Right lobe of liver (tissue), 6 donors: ENCODE results near the gene TEP1. TPM values are rescaled to one million over a fixed set of nuclear protein-coding genes. Genes with fewer than 3 reads are reported as not detected.

ENCODE experiments used
- ATAC-seq, 4 donors: fragments of 200-7000 bp; cut with Tn5 transposase; one replicate each; pipeline ENCODE4 v1.9.1; 2020; ENCODE audit warnings: mild to moderate bottlenecking in 4 of 4, moderate library complexity in 4 of 4
- DNase-seq, 3 donors: peaks; one replicate each; pipeline ENCODE4 v3.0.0-alpha.2; 2020
- H3K27ac ChIP-seq, 3 donors: fragments of 200-600 bp; one replicate each; pipeline ENCODE4 v1.8.0; 2022
- H3K27me3 ChIP-seq, 2 donors: fragments of 200-600 bp; one replicate each; pipeline ENCODE4 v1.8.0; 2022
- H3K36me3 ChIP-seq, 4 donors: fragments of 200-600 bp; sonication (generic) in 1 of 4; one replicate each; pipeline versions ENCODE4 v1.5.1 to v1.8.0; 2017 to 2022; ENCODE audit warnings: control low read depth in 1 of 4
- H3K4me1 ChIP-seq, 4 donors: fragments of 200-600 bp; sonication (generic) in 1 of 4; one replicate each; pipeline versions ENCODE4 v1.5.1 to v1.8.0; 2017 to 2022; ENCODE audit warnings: control low read depth in 1 of 4
- H3K4me3 ChIP-seq, 3 donors: fragments of 200-600 bp; one replicate each; pipeline ENCODE4 v1.8.0; 2022
- H3K9me3 ChIP-seq, 4 donors: fragments of 200-600 bp; sonication (generic) in 1 of 4; one replicate each; pipeline versions ENCODE4 v1.5.1 to v1.8.0; 2017 to 2022; ENCODE audit warnings: control low read depth in 1 of 4
- CTCF ChIP-seq, 4 donors: fragments of 200-600 bp in 3 of 4; fragments of 450-650 bp in 1 of 4; IDR thresholded peaks; one replicate each; pipeline versions ENCODE4 v1.5.1 to v1.8.0; 2016 to 2022; ENCODE audit warnings: antibody characterized with exemption in 4 of 4, mild to moderate bottlenecking in 2 of 4
- POLR2A ChIP-seq: fragments of 450-650 bp; IDR thresholded peaks from one replicate; pipeline ENCODE4 v1.6.1; 2017; ENCODE audit warnings: antibody characterized with exemption, mild to moderate bottlenecking
- WGBS: methylation state at CpG from one replicate; pipeline ENCODE4 v1.1.6; 2018; ENCODE audit warnings: low coverage, low lambda C conversion rate; ENCODE audit not compliant: insufficient coverage; ENCODE audit errors: missing lambda C conversion rate; 5-methylcytosine and 5-hydroxymethylcytosine counted together
- intact Hi-C, 2 donors: fragments of 100-400 bp; cut with DNase I; formaldehyde crosslinking; loops; one replicate each; pipeline versions ENCODE4 v1.11.2 to v1.14.1; 2022
- total RNA-seq, 6 experiments: library from RNA; depleted of rRNA in 2 of 6; stranded (reverse); fragments of >200 nt in 2 of 6; fragmentation: NEBNext Ultra II Directional in 3 of 6; extraction: Animal tissue kit (Norgen Biotek cat#: 25700) in 3 of 6; gene quantifications; one replicate each; pipeline versions ENCODE4 v1.1.0 to v1.2.4, GENCODE V29; 2016 to 2023
- donor health status: DM: no; HTN: yes; CAD: no.
- donor health status: DM: no; HTN: no; CAD: no.
- donor health status: DM: no; HTN: no; CAD: no.
- donor health status: DM: no; HTN: yes; CAD: no.
- donor health status: DM: no; HTN: yes; CAD: no.

TEP1 gene
- total RNA-seq, 6 experiments from 2014 or later, result 10.8 to 17.6 (median 14.0) TPM

- H3K9me3 ChIP-seq, result no peaks in the 10 kb centered on the region
- intact Hi-C loops, result no loop called here
- H3K4me1 ChIP-seq, result no peaks in the 10 kb centered on the region
- no peak overlapping the region for H3K4me3 ChIP-seq
- no peak for ATAC-seq
- H3K36me3 ChIP-seq, result peaks cover 4 to 92% (median 44%) of the 10 kb centered on the region in 4 donors
- WGBS, result 96% methylated on average over 4 of the region's 17 CpGs
- no peak for DNase-seq
- TF ChIP-seq POLR2A, result no peak
- no peak for TF ChIP-seq CTCF (IDR thresholded peaks at IDR 0.05)
- H3K27ac ChIP-seq, result no peak overlapping the region
- no peaks in the 10 kb centered on the region for H3K27me3 ChIP-seq
Measured at GRCh38 chr14:20386276-20386855, 26.9 kb downstream of the TEP1 start.

GRCh38 chr14:20384886-20385285, 28.4 kb downstream of the TEP1 start:
- no peak for TF ChIP-seq POLR2A
- no peak for TF ChIP-seq CTCF (IDR thresholded peaks at IDR 0.05)
- intact Hi-C loops, result no loop called here
- Histone ChIP-seq H3K9me3 (no peaks in the 10 kb centered on the region), H3K36me3 (peaks cover 0 to 91% (median 38%) of the 10 kb centered on the region in 4 donors), H3K4me1 (peaks cover 0 to 8% (median 0%) of the 10 kb centered on the region in 4 donors), H3K4me3 (no peak overlapping the region), H3K27me3 (no peaks in the 10 kb centered on the region), H3K27ac (no peak overlapping the region)
- DNase-seq (no peak), ATAC-seq (no peak)
- WGBS, result no CpG with 5 or more reads among the region's 5 CpGs

GRCh38 chr14:20384321-20384720, 29.0 kb downstream of the TEP1 start:
- Histone ChIP-seq H3K4me3 (no peak overlapping the region), H3K27ac (no peak overlapping the region), H3K9me3 (no peaks in the 10 kb centered on the region), H3K27me3 (no peaks in the 10 kb centered on the region), H3K4me1 (peaks cover 0 to 12% (median 0%) of the 10 kb centered on the region in 4 donors), H3K36me3 (peaks cover 0 to 88% (median 38%) of the 10 kb centered on the region in 4 donors)
- intact Hi-C loops, result no loop called here
- ATAC-seq, result no peak
- TF ChIP-seq CTCF (IDR thresholded peaks at IDR 0.05) (no peak), POLR2A (no peak)
- WGBS, result 83% methylated on average over 3 of the region's 7 CpGs
- DNase-seq, result no peak

GRCh38 chr14:20383636-20384035, 29.7 kb downstream of the TEP1 start:
- no peak overlapping the region for H3K27ac ChIP-seq
- no peaks in the 10 kb centered on the region for H3K27me3 ChIP-seq
- 83% methylated on average over 4 of the region's 5 CpGs for WGBS
- no peak for ATAC-seq
- no peak overlapping the region for H3K4me3 ChIP-seq
- H3K36me3 ChIP-seq, result peaks cover under 1 to 89% (median 38%) of the 10 kb centered on the region in 4 donors
- intact Hi-C loops, result no loop called here
- no peak for TF ChIP-seq POLR2A
- TF ChIP-seq CTCF (IDR thresholded peaks at IDR 0.05), result no peak
- no peaks in the 10 kb centered on the region for H3K9me3 ChIP-seq
- H3K4me1 ChIP-seq, result peaks cover 0 to 14% (median 0%) of the 10 kb centered on the region in 4 donors
- no peak for DNase-seq
